H1 (cell line): ENCODE measurements around the gene IGF2BP3. TPM values are rescaled to one million over a fixed set of nuclear protein-coding genes. Genes with fewer than 3 reads are reported as not detected.
A peak's percentile ranks its signal among the peaks of the same experiment; 100 is the strongest.

Experiments used
- CTCF ChIA-PET: fragments of 300-600 bp; sonication (Branson Sonifier 250); formaldehyde crosslinking; loops from one replicate; lab custom pipeline; 2021; ENCODE audit not compliant: partially characterized antibody; lab: Charles Lee
- POLR2A ChIA-PET: fragments of 300-600 bp; sonication (Branson Sonifier 250); formaldehyde crosslinking; loops from one replicate; lab custom pipeline; 2021; ENCODE audit warnings: inconsistent platforms; ENCODE audit not compliant: partially characterized antibody; lab: Charles Lee
- DNase-seq, 2 experiments: peaks; one replicate each; pipeline versions ENCODE4 v3.0.0 to v3.0.0-alpha.2; 2010 to 2022; ENCODE audit warnings: low spot score in 2 of 2, low read depth in 1 of 2, mixed read lengths in 1 of 2
- FAIRE-seq: peaks from 2 replicates; lab custom pipeline; 2011; peaks lifted over from hg19 to GRCh38; lab: Jason Lieb, UNC
- H2AFZ ChIP-seq: 2 replicates; pipeline ENCODE4 v1.8.1; 2012; ENCODE audit warnings: low read length, inconsistent platforms
- H2AK5ac ChIP-seq: 2 replicates; pipeline ENCODE4 v1.6.1; 2013; ENCODE audit warnings: low read depth, low read length
- H2BK120ac ChIP-seq: replicated peaks from 2 replicates; pipeline ENCODE3; 2013; ENCODE audit warnings: low read depth, low read length, inconsistent platforms
- H2BK12ac ChIP-seq: 2 replicates; pipeline ENCODE4 v1.6.1; 2013; ENCODE audit warnings: low read depth, low read length
- H2BK15ac ChIP-seq: 2 replicates; pipeline ENCODE4 v1.6.1; 2013; ENCODE audit warnings: low read length
- H2BK20ac ChIP-seq: 2 replicates; pipeline ENCODE4 v1.6.1; 2013; ENCODE audit warnings: low read length
- H2BK5ac ChIP-seq: 2 replicates; pipeline ENCODE4 v1.6.1; 2013; ENCODE audit warnings: low read depth, low read length
- H3K14ac ChIP-seq: 2 replicates; pipeline ENCODE4 v1.6.1; 2013; ENCODE audit warnings: inconsistent platforms; ENCODE audit not compliant: insufficient read length
- H3K18ac ChIP-seq: 2 replicates; pipeline ENCODE4 v1.6.1; 2013; ENCODE audit warnings: low read length; ENCODE audit errors: extremely low read depth
- H3K23ac ChIP-seq: 2 replicates; pipeline ENCODE4 v1.6.1; 2013; ENCODE audit warnings: inconsistent platforms; ENCODE audit not compliant: insufficient read length
- H3K23me2 ChIP-seq: 2 replicates; pipeline ENCODE4 v1.6.1; 2013; ENCODE audit warnings: low read depth, low read length
- H3K27ac ChIP-seq: 2 replicates; pipeline ENCODE4 v1.6.1; 2011; ENCODE audit warnings: low read depth, low read length, inconsistent platforms
- H3K27me3 ChIP-seq, 4 experiments: replicated peaks in 1 of 4; 1 replicate in 1 of 4; 2 replicates in 3 of 4; pipeline versions ENCODE4 v1.6.1 to v1.8.1; 2011 to 2013; ENCODE audit warnings: low read length in 3 of 4, mild to moderate bottlenecking in 3 of 4, inconsistent platforms in 2 of 4, mixed read lengths in 2 of 4, moderate library complexity in 1 of 4; ENCODE audit not compliant: control insufficient read depth in 3 of 4, insufficient read depth in 3 of 4; ENCODE audit errors: extremely low read depth in 1 of 4
- H3K36me3 ChIP-seq, 4 experiments: 2 replicates each; pipeline versions ENCODE4 v1.6.1 to v1.8.1; 2011 to 2013; ENCODE audit warnings: mild to moderate bottlenecking in 4 of 4, low read length in 3 of 4, moderate library complexity in 2 of 4, control low read depth in 1 of 4, inconsistent platforms in 1 of 4; ENCODE audit not compliant: insufficient read depth in 4 of 4, control insufficient read depth in 2 of 4
- H3K4ac ChIP-seq: replicated peaks from 2 replicates; pipeline ENCODE3; 2013; ENCODE audit warnings: low read length, low read depth, mixed read lengths, inconsistent platforms; ENCODE audit not compliant: insufficient read length
- H3K4me1 ChIP-seq, 4 experiments: replicated peaks in 1 of 4; 1 replicate in 1 of 4; 2 replicates in 3 of 4; pipeline versions ENCODE4 v1.6.1 to v1.8.1; 2011 to 2013; ENCODE audit warnings: low read length in 3 of 4, inconsistent platforms in 2 of 4, mixed read lengths in 1 of 4; ENCODE audit not compliant: insufficient read depth in 4 of 4, control insufficient read depth in 3 of 4
- H3K4me2 ChIP-seq, 2 experiments: 2 replicates each; pipeline versions ENCODE4 v1.6.1 to v1.8.1; 2011 to 2013; ENCODE audit warnings: low read depth in 2 of 2, low read length in 2 of 2, control low read depth in 1 of 2, inconsistent platforms in 1 of 2, mild to moderate bottlenecking in 1 of 2; ENCODE audit not compliant: insufficient read depth in 1 of 2
- H3K4me3 ChIP-seq, 4 experiments: fragments of 200-600, 300-600 bp in 1 of 4; sonication (generic), shearing (Covaris generic), sonication (Bioruptor Twin) in 1 of 4; 2 replicates each; pipeline versions ENCODE4 v1.5.1 to v1.8.1; 2011 to 2016; ENCODE audit warnings: low read length in 4 of 4, low read depth in 3 of 4, control low read depth in 2 of 4, inconsistent platforms in 2 of 4, mild to moderate bottlenecking in 2 of 4, mixed read lengths in 1 of 4, moderate library complexity in 1 of 4; ENCODE audit not compliant: insufficient read depth in 2 of 4; ENCODE audit errors: extremely low read depth in 1 of 4
- H3K56ac ChIP-seq: replicated peaks from 2 replicates; pipeline ENCODE3; 2013; ENCODE audit warnings: low read depth, mild to moderate bottlenecking, mixed read lengths, low read length, inconsistent platforms; ENCODE audit not compliant: insufficient read length
- H3K79me1 ChIP-seq: 2 replicates; pipeline ENCODE4 v1.6.1; 2013; ENCODE audit warnings: low read depth, low read length, control low read depth
- H3K79me2 ChIP-seq, 2 experiments: 2 replicates each; pipeline versions ENCODE4 v1.6.1 to v1.8.1; 2012 to 2013; ENCODE audit warnings: low read length in 2 of 2, mild to moderate bottlenecking in 2 of 2, inconsistent platforms in 1 of 2; ENCODE audit not compliant: insufficient read depth in 2 of 2, control insufficient read depth in 1 of 2
- H3K9ac ChIP-seq, 4 experiments: replicated peaks in 1 of 4; 1 replicate in 1 of 4; 2 replicates in 3 of 4; pipeline versions ENCODE4 v1.6.1 to v1.8.1; 2011 to 2013; ENCODE audit warnings: low read depth in 3 of 4, low read length in 3 of 4, control low read depth in 2 of 4, mild to moderate bottlenecking in 2 of 4, moderate library complexity in 2 of 4, inconsistent platforms in 1 of 4; ENCODE audit errors: extremely low read depth in 1 of 4
- H3K9me3 ChIP-seq, 2 experiments: 2 replicates each; pipeline versions ENCODE4 v1.6.1 to v1.8.1; 2012 to 2013; ENCODE audit warnings: mild to moderate bottlenecking in 2 of 2, moderate library complexity in 2 of 2, control low read depth in 1 of 2, inconsistent platforms in 1 of 2, low read depth in 1 of 2, low read length in 1 of 2, mixed read lengths in 1 of 2; ENCODE audit not compliant: insufficient read depth in 2 of 2
- H4K20me1 ChIP-seq, 2 experiments: replicated peaks in 1 of 2; 2 replicates each; pipeline versions ENCODE3 to v1.8.1; 2011 to 2013; ENCODE audit warnings: inconsistent platforms in 2 of 2, low read length in 2 of 2, mild to moderate bottlenecking in 1 of 2; ENCODE audit not compliant: insufficient read depth in 2 of 2, control insufficient read depth in 1 of 2
- H4K5ac ChIP-seq: 2 replicates; pipeline ENCODE4 v1.6.1; 2013; ENCODE audit warnings: low read length, low read depth, mixed read lengths, inconsistent platforms; ENCODE audit not compliant: insufficient read length
- H4K8ac ChIP-seq: 2 replicates; pipeline ENCODE4 v1.8.0; 2013; ENCODE audit warnings: mild to moderate bottlenecking, moderate library complexity, low read length, inconsistent platforms; ENCODE audit not compliant: insufficient read depth; ENCODE audit errors: extremely low read depth
- H4K91ac ChIP-seq: replicated peaks from 2 replicates; pipeline ENCODE3; 2013; ENCODE audit warnings: low read length, mixed read lengths, inconsistent platforms; ENCODE audit not compliant: insufficient read length
- NANOG ChIP-seq: IDR thresholded peaks from 2 replicates; pipeline ENCODE4 v1.6.1; 2011; ENCODE audit warnings: low read length, low read depth, mild to moderate bottlenecking, inconsistent platforms; ENCODE audit not compliant: insufficient read depth, poor library complexity, severe bottlenecking
- POLR2AphosphoS5 ChIP-seq: IDR thresholded peaks from 2 replicates; pipeline ENCODE4 v1.6.1; 2011; ENCODE audit warnings: low read depth, low read length
- YY1 ChIP-seq: IDR thresholded peaks from 2 replicates; pipeline ENCODE4 v1.6.1; 2011; ENCODE audit warnings: low read depth, mild to moderate bottlenecking, low read length
- WGBS, 2 experiments: shearing (Covaris generic) in 1 of 2; methylation state at CpG; one replicate each; pipeline versions ENCODE4 v1.1.6 to v1.1.7; 2013 to 2015; ENCODE audit warnings: low lambda C conversion rate in 2 of 2, mixed read lengths in 2 of 2, inconsistent platforms in 1 of 2, low coverage in 1 of 2, missing lambda C conversion rate in 1 of 2; ENCODE audit not compliant: insufficient replicate concordance in 2 of 2, insufficient coverage in 1 of 2, insufficient read length in 1 of 2; ENCODE audit errors: extremely low coverage in 1 of 2, missing lambda C conversion rate in 1 of 2; 5-methylcytosine and 5-hydroxymethylcytosine counted together
- polyA plus RNA-seq, 7 experiments: library from polyadenylated mRNA; depleted of rRNA in 3 of 7; stranded (reverse) in 5 of 7; unstranded in 2 of 7; fragments of >200 nt in 5 of 7; fragments of 200-250 nt in 2 of 7; gene quantifications; 1 replicate in 5 of 7; 2 replicates in 1 of 7; 4 replicates in 1 of 7; pipeline versions ENCODE4 v1.2.1 to v1.2.3, GENCODE V29; 2011 to 2013; ENCODE audit warnings: missing spikeins in 2 of 7, mixed read lengths in 2 of 7
- total RNA-seq: library from RNA; stranded (reverse); fragmentation: NEBNext Ultra II Directional; extraction: Animal tissue kit (Norgen Biotek cat#: 25700); gene quantifications from 2 replicates; pipeline ENCODE4 v1.2.1, GENCODE V29; 2021

The IGF2BP3 gene
- total and polyA plus RNA-seq, 2 of the 8 experiments (the other 6 are each of a cell fraction or from before 2014, with no cell fraction given), result 66.3 to 193 TPM

GRCh38 chr7:23490357-23491135 lies 20.3 kb upstream of the IGF2BP3 start:
- no peak overlapping the region for H3K4ac ChIP-seq
- TF ChIP-seq YY1 (0 out of 2 replicates have a peak, but pooled peaks have one; percentile 23), POLR2AphosphoS5 (peak; percentile 38; the same call in 1 of the 2 replicates), NANOG (no peak)
- H3K27me3 ChIP-seq, result no peaks in the 10 kb centered on the region
- POLR2A ChIA-PET, result interaction anchor here (0.7 to 3.5 kb wide), 9 partner anchors 8 to 204 kb away, joined by 3 to 19 read pairs (median 4); no protein-coding TSS in a partner anchor
- no peaks in the 10 kb centered on the region for H4K20me1 ChIP-seq
- H3K36me3 ChIP-seq, result no peaks in the 10 kb centered on the region
- H3K79me1 ChIP-seq, result no peaks in the 10 kb centered on the region
- H2BK15ac ChIP-seq, result no peak overlapping the region
- H4K5ac ChIP-seq, result no peak overlapping the region
- peak overlapping the region in 3 of 4 experiments; percentile 48 to 64 (median 50); a peak in 6 of 8 replicates for H3K4me3 ChIP-seq
- no peak overlapping the region for H2BK5ac ChIP-seq
- H3K23ac ChIP-seq, result no peak overlapping the region
- H3K4me2 ChIP-seq, result peak overlapping the region in 1 of 2 experiments; percentile 72; a peak in 2 of 4 replicates
- H4K8ac ChIP-seq, result peak overlapping the region; percentile 51; the same call in 1 of the 2 replicates
- peak overlapping the region in 2 of 4 experiments; percentile 38 to 40; a peak in 5 of 7 replicates for H3K9ac ChIP-seq
- CTCF ChIA-PET, result interaction anchor here (0.7 to 1.3 kb wide), 4 partner anchors 9 to 218 kb away, joined by 3 to 4 read pairs (median 4); no protein-coding TSS in a partner anchor
- H3K4me1 ChIP-seq, result peaks cover 0 to 4% (median 3%) of the 10 kb centered on the region in 4 experiments; a peak in 5 of 7 replicates
- 51% methylated on average over 41 of the region's 56 CpGs; no CpG with 5 or more reads in 1 of the 2 experiments for WGBS, 2 experiments
- H2BK12ac ChIP-seq, result no peak overlapping the region
- no peak overlapping the region for H3K18ac ChIP-seq
- peak in 1 of 2 experiments; percentile 48 for DNase-seq
- no peak overlapping the region for H4K91ac ChIP-seq
- no peak for FAIRE-seq
- H2BK120ac ChIP-seq, result no peak overlapping the region
- H3K27ac ChIP-seq, result 0 out of 2 replicates have a peak overlapping the region, but pooled peaks have one; percentile 8
- no peaks in the 10 kb centered on the region for H3K23me2 ChIP-seq
- peak overlapping the region; percentile 63; the same call in 1 of the 2 replicates for H2AFZ ChIP-seq
- H3K79me2 ChIP-seq, result no peaks in the 10 kb centered on the region
- no peak overlapping the region for H2BK20ac ChIP-seq
- H3K9me3 ChIP-seq, result no peaks in the 10 kb centered on the region
- H2AK5ac ChIP-seq, result no peak overlapping the region
- H3K56ac ChIP-seq, result no peak overlapping the region
- no peak overlapping the region for H3K14ac ChIP-seq
